OCI-M2 (cell line): ENCODE results near the gene EYS.

Experiments
- DNase-seq: peaks from one replicate; lab custom pipeline; 2025; ENCODE audit not compliant: unreplicated experiment; lab: John Stamatoyannopoulos, UW

EYS gene

GRCh38 chr6:64988148-64988547 is 718.9 kb downstream of the EYS start:
- DNase-seq = no peak

- no peak for DNase-seq
These were observed 720.0 kb downstream of the EYS start for GRCh38 chr6:64987066-64987465.

DNA sequence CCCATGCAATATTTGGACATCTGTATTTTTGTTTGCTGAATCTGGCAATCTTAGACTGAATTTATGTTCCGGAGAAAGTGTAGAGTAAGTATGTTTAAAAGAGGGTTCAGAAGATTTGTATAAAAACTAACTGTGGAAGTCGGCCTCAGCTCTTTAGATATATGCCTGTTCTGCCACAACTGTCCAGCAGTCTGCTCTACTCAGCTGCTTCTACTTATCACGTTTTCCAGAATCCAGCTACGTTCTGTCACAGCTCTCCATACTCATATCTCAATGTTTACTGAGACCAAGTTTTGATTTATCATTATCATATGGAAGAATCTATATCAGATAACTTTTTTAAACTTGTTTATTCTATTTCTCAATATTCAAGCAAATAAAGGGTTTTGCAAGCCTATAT is 721.3 kb downstream of the EYS start:
- no peak for DNase-seq

DNA sequence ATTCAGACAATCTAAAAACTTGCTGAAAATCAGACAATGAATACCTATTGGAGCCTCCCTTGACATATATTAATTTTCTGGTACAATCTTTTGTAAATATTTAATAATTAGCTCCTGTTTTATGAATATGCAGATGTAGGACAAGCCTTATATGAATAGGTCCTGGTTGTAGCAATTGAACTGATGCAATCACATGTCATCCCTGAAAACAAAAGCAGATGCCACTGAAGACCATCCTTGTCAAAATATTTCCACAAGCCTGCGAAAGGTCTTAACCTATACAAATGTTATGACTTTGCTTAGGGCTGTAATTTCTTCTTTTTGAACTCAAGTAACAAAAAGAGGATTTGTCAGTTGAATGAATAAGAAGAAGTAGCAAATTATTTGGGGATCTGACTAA is 722.1 kb downstream of the EYS start:
- DNase-seq = no peak

GRCh38 chr6:64983089-64983488 is 723.9 kb downstream of the EYS start:
- DNase-seq = no peak

DNA sequence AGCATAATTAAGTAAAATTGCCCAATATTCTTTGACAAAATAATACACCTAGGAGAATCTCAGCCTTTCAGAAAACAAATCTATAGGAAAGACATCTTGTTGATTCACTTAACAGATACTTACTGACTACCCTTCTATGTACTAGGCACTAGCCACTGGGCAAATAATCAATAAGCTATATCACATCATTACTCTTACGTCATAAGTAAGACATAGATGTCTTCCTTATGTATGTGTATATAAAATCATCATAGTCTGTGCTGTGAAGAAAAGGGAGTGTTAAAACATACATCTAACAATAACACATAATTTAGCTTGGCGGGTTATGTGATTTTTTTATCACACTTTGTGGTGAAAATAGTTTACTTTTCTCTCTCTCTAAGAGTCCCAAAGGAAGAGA is 733.9 kb downstream of the EYS start:
- DNase-seq = no peak

GRCh38 chr6:64969139-64969538 is 737.9 kb downstream of the EYS start:
- no peak for DNase-seq

GRCh38 chr6:64955435-64955848 is 751.6 kb downstream of the EYS start:
- DNase-seq = no peak

GRCh38 chr6:64949257-64949656 is 757.8 kb downstream of the EYS start:
- DNase-seq = no peak

- DNase-seq = no peak
These were observed 758.8 kb downstream of the EYS start for GRCh38 chr6:64948261-64948660.

GRCh38 chr6:64945450-64945849 is 761.6 kb downstream of the EYS start:
- no peak for DNase-seq

GRCh38 chr6:64932486-64932885 is 774.5 kb downstream of the EYS start:
- DNase-seq = no peak

DNA sequence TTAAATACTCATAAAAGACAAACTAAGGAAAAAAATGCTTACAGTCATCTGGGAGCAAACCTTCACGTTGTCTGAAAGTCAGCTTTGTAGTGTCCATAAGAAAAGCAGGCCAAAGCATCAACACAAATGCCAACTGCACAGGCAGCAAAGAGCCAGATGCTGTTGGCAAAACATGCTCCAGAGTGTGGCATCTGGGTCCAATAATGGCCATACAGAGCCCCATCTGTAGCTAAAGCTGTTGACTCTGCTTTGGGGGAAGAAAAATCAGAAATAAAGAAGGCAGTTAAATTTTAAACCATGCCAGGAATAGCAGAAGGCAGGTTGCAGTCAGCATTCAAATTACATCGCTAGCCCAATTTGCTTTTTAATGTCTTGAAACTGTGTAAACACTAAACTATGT is 776.3 kb downstream of the EYS start:
- no peak for DNase-seq

GRCh38 chr6:64926051-64926450 is 781.0 kb downstream of the EYS start:
- no peak for DNase-seq

DNA sequence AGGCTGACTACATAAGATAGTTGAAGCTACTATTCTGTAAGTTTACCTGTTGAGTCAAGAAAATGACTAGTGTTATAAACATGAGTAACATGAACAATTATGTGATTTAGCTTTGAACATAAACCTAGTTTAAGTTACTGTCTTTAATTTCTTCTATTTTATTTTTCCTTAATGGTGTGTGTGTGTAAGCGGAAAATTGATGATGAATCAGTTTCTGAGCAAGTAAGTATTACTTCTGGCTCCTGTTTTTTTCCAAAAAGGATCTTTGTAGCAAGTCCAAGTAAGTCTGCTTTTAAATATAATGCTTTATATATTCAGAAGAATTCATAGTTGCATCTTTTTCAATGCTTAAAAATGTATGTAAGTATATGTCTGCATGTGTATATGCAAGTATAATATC is 786.8 kb downstream of the EYS start:
- no peak for DNase-seq

DNA sequence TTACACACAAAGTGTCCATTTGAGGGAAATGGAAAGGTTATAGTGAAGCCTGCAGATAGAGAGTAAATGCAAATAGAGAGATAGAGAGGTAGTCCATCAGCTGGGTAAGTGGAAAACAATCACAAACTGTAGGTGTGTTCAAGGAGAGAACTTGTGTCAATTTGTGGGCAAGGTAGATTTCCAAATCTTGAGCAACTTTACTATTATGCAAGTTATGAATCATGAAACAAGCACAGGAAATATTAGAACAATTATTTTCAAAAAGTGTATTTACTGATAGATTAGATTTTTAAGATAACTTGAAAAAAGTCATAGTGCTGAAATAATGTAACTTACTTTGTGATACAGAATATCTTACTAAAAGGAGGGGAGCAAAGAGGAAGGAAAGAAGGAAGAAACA is 792.9 kb downstream of the EYS start:
- no peak for DNase-seq

GRCh38 chr6:64912966-64913365 is 794.1 kb downstream of the EYS start:
- no peak for DNase-seq

DNA sequence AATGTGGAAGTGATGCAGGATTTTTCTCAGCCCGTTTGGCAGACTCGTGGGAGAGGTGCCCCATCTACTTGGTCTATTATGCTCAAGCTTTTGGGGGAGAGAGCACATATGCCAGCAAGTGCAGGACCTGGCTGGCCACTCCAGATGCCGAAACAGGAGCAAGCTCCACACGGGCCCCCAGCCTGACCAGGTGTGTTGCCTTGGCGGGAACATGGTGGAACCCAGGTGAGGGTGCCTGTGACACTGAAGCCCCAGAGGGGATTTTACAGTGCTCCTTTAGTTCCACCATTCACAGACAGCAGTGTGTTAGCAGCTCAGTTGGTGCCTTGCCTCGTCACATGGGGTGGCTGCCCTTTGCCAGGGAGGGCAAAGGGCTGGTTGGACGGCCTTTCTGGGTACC is 798.9 kb downstream of the EYS start:
- no peak for DNase-seq

- DNase-seq = no peak
These were observed 802.4 kb downstream of the EYS start for GRCh38 chr6:64904616-64905015.

GRCh38 chr6:64902596-64902995 is 804.4 kb downstream of the EYS start:
- DNase-seq = no peak

DNA sequence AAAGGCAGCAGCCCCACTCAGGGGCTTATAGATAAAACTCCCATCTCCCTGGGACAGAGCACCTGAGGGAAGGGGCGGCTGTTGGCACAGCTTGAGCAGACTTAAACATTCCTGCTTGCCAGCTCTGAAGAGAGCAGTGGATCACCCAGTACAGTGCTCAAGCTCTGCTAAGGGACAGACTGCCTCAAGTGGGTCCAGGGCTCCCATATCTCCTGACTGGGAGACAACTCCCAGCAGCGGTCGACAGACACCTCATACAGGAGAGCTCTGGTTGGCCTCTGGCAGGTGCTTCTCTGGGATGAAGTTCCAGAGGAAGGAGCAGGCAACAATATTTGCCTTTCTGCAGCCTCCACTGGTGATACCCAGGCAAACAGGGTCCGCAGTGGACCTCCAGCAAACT is 810.1 kb downstream of the EYS start:
- DNase-seq = no peak

DNA sequence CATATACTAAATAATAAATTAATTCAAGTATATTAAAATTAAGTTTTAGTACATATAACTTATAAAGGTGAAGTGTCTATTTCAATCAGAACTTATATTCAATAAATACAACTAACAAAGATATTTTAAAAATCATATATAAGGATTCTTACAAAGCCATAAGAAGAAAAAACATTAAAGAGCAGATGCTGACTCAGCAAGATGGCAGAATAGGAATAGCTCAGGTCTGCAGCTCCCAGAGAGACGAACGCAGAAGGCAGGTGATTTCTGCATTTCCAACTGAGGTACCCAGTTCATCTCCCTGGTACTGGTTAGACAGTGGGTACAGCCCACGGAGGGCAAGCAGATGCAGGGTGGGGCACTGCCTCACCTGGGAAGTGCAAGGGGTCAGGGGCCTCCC is 811.1 kb downstream of the EYS start:
- no peak for DNase-seq

GRCh38 chr6:64890609-64891008 is 816.4 kb downstream of the EYS start:
- DNase-seq = no peak

DNA sequence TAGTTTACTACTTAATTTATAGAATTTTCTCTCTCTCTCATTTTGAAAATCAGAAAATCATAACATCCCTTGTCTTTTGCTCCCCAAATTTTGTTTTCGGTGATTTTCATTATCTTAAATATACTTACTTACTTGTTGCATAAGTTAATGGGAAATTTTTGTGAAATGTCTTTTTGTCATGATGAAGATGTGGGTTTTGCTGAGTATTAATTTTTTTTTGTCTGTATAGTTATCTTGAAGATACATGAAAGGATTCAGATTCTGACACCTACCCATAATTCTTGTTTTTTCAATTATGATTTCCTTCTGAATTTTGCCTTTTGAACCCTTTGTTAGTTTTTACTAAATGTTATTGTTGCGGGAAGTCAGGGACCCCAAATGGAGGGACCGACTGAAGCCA is 817.9 kb downstream of the EYS start:
- DNase-seq = no peak
